Esophagus squamous epithelium (tissue), 5 donors: ENCODE data around the gene MYH10. TPM values are rescaled to one million over a fixed set of nuclear protein-coding genes. Genes with fewer than 3 reads are reported as not detected.

Experiments used
- DNase-seq: peaks from one replicate; lab custom pipeline; 2025; lab: John Stamatoyannopoulos, UW
- H3K27ac ChIP-seq, 4 donors: fragments of 200-600 bp; sonication (generic); one replicate each; pipeline ENCODE4 v1.5.1; 2016 to 2019; ENCODE audit warnings: mild to moderate bottlenecking in 1 of 4
- H3K27me3 ChIP-seq, 4 donors: fragments of 200-600 bp; sonication (generic); 1 replicate in 3 of 4; 2 replicates in 1 of 4; pipeline versions ENCODE4 v1.5.1 to v1.6.0; 2017 to 2021; ENCODE audit warnings: antibody characterized with exemption in 1 of 4
- H3K36me3 ChIP-seq, 3 donors: fragments of 200-600 bp; sonication (generic); one replicate each; pipeline ENCODE4 v1.5.1; 2016 to 2019
- H3K4me1 ChIP-seq, 3 donors: fragments of 200-600 bp; sonication (generic); one replicate each; pipeline ENCODE4 v1.5.1; 2017 to 2019
- H3K4me3 ChIP-seq, 4 donors: fragments of 200-600 bp; sonication (generic); 1 replicate in 3 of 4; 2 replicates in 1 of 4; pipeline ENCODE4 v1.5.1; 2016 to 2019; ENCODE audit warnings: mild to moderate bottlenecking in 2 of 4, moderate library complexity in 1 of 4
- H3K9me3 ChIP-seq, 3 donors: fragments of 200-600 bp; sonication (generic); one replicate each; pipeline ENCODE4 v1.5.1; 2016 to 2019
- CTCF ChIP-seq, 6 experiments: fragments of 450-650 bp in 4 of 6; fragments of 200-600 bp in 2 of 6; sonication (generic) in 2 of 6; IDR thresholded peaks; one replicate each; pipeline ENCODE4 v1.5.1; 2016 to 2019; ENCODE audit warnings: antibody characterized with exemption in 6 of 6, mild to moderate bottlenecking in 4 of 6, moderate library complexity in 4 of 6
- POLR2A ChIP-seq, 4 donors: fragments of 450-650 bp; IDR thresholded peaks; one replicate each; pipeline ENCODE4 v1.6.1; 2017; ENCODE audit warnings: antibody characterized with exemption in 4 of 4, mild to moderate bottlenecking in 4 of 4, moderate library complexity in 3 of 4
- WGBS, 2 donors: methylation state at CpG; one replicate each; pipeline ENCODE4 v1.1.5; 2018; 5-methylcytosine and 5-hydroxymethylcytosine counted together
- intact Hi-C: fragments of 100-400 bp; cut with DNase I; formaldehyde crosslinking; loops from one replicate; pipeline ENCODE4 v1.15.0; 2022
- total RNA-seq, 4 donors: library from RNA; depleted of rRNA; stranded (reverse); fragments of >200 nt; gene quantifications; one replicate each; pipeline ENCODE4 v1.1.0, GENCODE V29; 2016
- donor health status: DM: yes; HTN: yes; CAD: no.

MYH10 gene
- total RNA-seq, 4 donors from 2014 or later = 5.8 to 25.6 (median 14.7) TPM

- DNase-seq = no peak
- no peak overlapping the region for H3K27ac ChIP-seq
- intact Hi-C loops = no loop called here
- TF ChIP-seq POLR2A (IDR thresholded peaks at IDR 0.05) (no peak), CTCF (IDR thresholded peaks at IDR 0.05) (no peak)
- H3K4me3 ChIP-seq = no peak overlapping the region
- H3K36me3 ChIP-seq = peaks cover 0 to 49% (median 8%) of the 10 kb centered on the region in 3 donors
- H3K4me1 ChIP-seq = no peaks in the 10 kb centered on the region
- 78 to 81% methylated on average over 6 to 7 of the region's 9 CpGs for WGBS, 2 donors
- H3K9me3 ChIP-seq = no peaks in the 10 kb centered on the region
- H3K27me3 ChIP-seq = no peaks in the 10 kb centered on the region
Observed at GRCh38 chr17:8503807-8504206, 126.7 kb downstream of the MYH10 start.

- H3K9me3 ChIP-seq = no peaks in the 10 kb centered on the region
- H3K4me1 ChIP-seq = no peaks in the 10 kb centered on the region
- DNase-seq = no peak
- no peak for TF ChIP-seq CTCF (IDR thresholded peaks at IDR 0.05)
- TF ChIP-seq POLR2A (IDR thresholded peaks at IDR 0.05) = no peak
- H3K27me3 ChIP-seq = no peaks in the 10 kb centered on the region
- peaks cover 0 to 49% (median 5%) of the 10 kb centered on the region in 3 donors for H3K36me3 ChIP-seq
- no peak overlapping the region for H3K27ac ChIP-seq
- WGBS, 2 donors = 79 to 82% methylated on average over 6 of the region's 6 CpGs
- no peak overlapping the region for H3K4me3 ChIP-seq
- intact Hi-C loops = no loop called here
Observed at GRCh38 chr17:8503368-8503767, 127.2 kb downstream of the MYH10 start.

- Histone ChIP-seq H3K27me3 (no peaks in the 10 kb centered on the region), H3K9me3 (no peaks in the 10 kb centered on the region), H3K4me1 (no peaks in the 10 kb centered on the region), H3K27ac (no peak overlapping the region), H3K36me3 (peaks cover 0 to 41% (median 4%) of the 10 kb centered on the region in 3 donors), H3K4me3 (no peak overlapping the region)
- TF ChIP-seq POLR2A (IDR thresholded peaks at IDR 0.05) = no peak
- no peak for TF ChIP-seq CTCF (IDR thresholded peaks at IDR 0.05)
- WGBS, 2 donors = 73 to 80% methylated on average over 2 to 3 of the region's 6 CpGs
- intact Hi-C loops = no loop called here
- no peak for DNase-seq
Observed at GRCh38 chr17:8502126-8502525, 128.4 kb downstream of the MYH10 start.

- TF ChIP-seq POLR2A (IDR thresholded peaks at IDR 0.05) = no peak
- no peak for TF ChIP-seq CTCF (IDR thresholded peaks at IDR 0.05)
- no peaks in the 10 kb centered on the region for H3K4me1 ChIP-seq
- peaks cover 0 to 41% (median 4%) of the 10 kb centered on the region in 3 donors for H3K36me3 ChIP-seq
- DNase-seq = no peak
- no peaks in the 10 kb centered on the region for H3K27me3 ChIP-seq
- H3K27ac ChIP-seq = no peak overlapping the region
- no peak overlapping the region for H3K4me3 ChIP-seq
- no peaks in the 10 kb centered on the region for H3K9me3 ChIP-seq
- 78 to 84% methylated on average over 8 of the region's 8 CpGs for WGBS, 2 donors
- intact Hi-C loops = no loop called here
Observed at GRCh38 chr17:8500609-8501008, 129.9 kb downstream of the MYH10 start.

GRCh38 chr17:8499614-8500013 is 130.9 kb downstream of the MYH10 start:
- no peak overlapping the region for H3K4me3 ChIP-seq
- H3K4me1 ChIP-seq = no peaks in the 10 kb centered on the region
- H3K27ac ChIP-seq = no peak overlapping the region
- TF ChIP-seq CTCF (IDR thresholded peaks at IDR 0.05) = no peak
- no peak for TF ChIP-seq POLR2A (IDR thresholded peaks at IDR 0.05)
- H3K27me3 ChIP-seq = no peaks in the 10 kb centered on the region
- H3K36me3 ChIP-seq = peaks cover 0 to 40% (median 4%) of the 10 kb centered on the region in 3 donors
- no peaks in the 10 kb centered on the region for H3K9me3 ChIP-seq
- DNase-seq = no peak
- WGBS, 2 donors = 71 to 93% methylated on average over 3 to 5 of the region's 5 CpGs
- intact Hi-C loops = no loop called here
